Measurements from ENCODE around the gene ADAM19.
"Not testable (repeated sequence)": the region's sequence is repeated elsewhere in the genome, so short reads cannot be mapped to it uniquely, and the experiment has no call there.

The ADAM19 gene

DNA sequence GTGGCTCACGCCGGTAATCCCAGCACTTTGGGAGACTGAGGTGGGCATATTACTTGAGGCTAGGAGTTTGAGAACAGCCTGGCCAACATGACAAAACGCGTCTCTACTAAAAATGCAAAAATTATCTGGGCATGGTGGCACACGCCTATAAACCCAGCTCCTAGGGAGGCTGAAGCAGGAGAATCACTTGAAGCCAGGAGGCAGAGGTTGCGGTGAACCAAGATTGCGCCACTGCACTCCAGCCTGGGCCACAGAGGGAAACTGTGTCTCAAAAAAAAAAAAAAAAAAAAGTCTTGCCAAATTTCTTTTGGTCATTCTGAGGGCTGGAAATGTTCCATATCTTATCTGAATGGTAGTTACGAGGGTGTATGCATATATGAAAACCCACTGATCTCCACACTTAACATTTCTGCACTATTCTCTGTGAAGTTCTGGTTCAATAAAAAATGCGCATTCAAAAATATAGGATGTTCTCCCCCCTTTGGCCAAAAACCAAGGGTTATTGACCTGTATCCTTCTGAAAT lies 129.1 kb downstream of the ADAM19 start:
- Mint-ChIP-seq H3K9me3 (no peaks in the 10 kb centered on the region), H3K27me3 (no peaks in the 10 kb centered on the region), H3K36me3 (no peaks in the 10 kb centered on the region), H3K27ac (no peak overlapping the region), H3K4me1 (no peaks in the 10 kb centered on the region), H3K4me3 (no peak overlapping the region)

DNA sequence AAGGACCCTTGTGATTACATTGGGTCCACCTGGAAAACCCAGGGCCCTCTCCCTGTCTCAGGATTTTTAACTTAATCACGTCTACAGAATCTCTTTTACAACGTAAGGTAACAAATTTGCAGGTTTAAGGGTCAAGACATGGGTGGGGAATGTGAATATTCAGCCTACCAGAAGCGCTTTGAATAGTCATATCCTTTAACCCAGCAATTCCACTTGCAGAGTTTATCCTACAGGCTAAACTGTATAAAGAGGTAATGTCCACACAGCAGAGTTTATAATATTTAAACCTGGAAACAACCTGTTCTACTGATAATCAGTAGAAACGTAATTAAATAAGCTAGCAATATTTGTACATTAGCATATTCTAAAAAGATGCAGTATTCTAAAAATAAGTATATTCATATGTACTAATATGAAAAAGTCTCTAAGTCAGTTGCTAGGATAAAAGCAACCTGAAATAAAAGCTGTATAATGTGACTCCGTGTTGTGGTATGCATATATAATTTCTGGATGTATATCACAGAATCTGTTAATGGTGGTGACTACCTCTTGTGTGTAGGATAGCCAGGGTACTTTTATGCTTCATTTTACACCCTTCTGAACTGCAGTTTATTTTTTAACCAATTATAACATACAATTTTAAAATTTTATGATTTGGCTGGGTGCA lies 129.7 kb downstream of the ADAM19 start:
- H3K27ac Mint-ChIP-seq: no peak overlapping the region
- no peaks in the 10 kb centered on the region for H3K36me3 Mint-ChIP-seq
- H3K9me3 Mint-ChIP-seq: no peaks in the 10 kb centered on the region
- H3K27me3 Mint-ChIP-seq: no peaks in the 10 kb centered on the region
- H3K4me3 Mint-ChIP-seq: no peak overlapping the region
- H3K4me1 Mint-ChIP-seq: no peaks in the 10 kb centered on the region

DNA sequence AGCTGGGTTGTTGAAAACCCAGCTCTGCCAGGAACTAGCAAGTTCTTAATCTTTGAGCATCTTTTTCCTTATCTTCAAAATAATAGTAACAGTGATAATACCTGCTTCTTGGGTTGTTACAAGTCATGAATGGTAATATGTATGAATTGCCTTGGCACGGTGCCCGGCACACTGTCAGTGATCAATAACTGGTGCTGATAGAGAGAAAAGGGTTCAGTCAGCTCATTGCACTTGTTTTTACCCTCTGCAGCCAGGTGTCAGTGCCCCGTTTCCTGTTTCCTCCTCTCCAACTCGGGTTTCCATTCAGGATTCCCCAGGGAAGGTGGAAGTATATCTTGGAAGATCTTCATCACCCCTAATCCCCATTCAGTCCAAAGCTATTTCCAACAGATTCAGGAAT lies 131.4 kb downstream of the ADAM19 start:
- H3K27ac Mint-ChIP-seq: no peak overlapping the region
- H3K9me3 Mint-ChIP-seq: no peaks in the 10 kb centered on the region
- H3K4me1 Mint-ChIP-seq: no peaks in the 10 kb centered on the region
- H3K27me3 Mint-ChIP-seq: no peaks in the 10 kb centered on the region
- no peaks in the 10 kb centered on the region for H3K36me3 Mint-ChIP-seq
- no peak overlapping the region for H3K4me3 Mint-ChIP-seq

DNA sequence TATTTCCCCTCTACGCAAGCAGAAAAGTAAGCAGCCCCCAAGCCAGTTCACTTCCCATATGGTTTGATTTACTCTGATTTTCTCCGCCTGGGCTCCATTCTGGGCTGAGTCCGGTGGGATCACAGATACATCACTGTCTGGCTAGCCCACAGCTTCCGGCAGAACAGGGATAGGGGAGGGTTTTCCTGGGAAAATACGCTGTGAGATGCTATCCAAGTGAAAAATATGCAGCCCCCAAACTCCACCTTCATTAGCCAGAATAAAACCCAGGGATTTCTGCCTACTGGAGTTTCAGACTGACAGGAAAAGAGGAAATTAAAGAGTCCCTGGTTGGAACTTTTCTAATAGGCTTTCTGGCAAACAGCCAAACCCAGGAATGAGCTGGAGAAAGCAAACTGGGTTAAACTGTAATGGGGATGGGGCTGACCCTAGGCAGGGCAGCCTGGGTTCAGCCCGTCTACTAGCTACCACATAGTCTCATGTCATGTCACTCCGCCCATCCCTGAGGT lies 132.5 kb downstream of the ADAM19 start:
- Mint-ChIP-seq H3K27me3 (no peaks in the 10 kb centered on the region), H3K4me1 (no peaks in the 10 kb centered on the region), H3K4me3 (no peak overlapping the region), H3K9me3 (no peaks in the 10 kb centered on the region), H3K36me3 (no peaks in the 10 kb centered on the region), H3K27ac (no peak overlapping the region)

DNA sequence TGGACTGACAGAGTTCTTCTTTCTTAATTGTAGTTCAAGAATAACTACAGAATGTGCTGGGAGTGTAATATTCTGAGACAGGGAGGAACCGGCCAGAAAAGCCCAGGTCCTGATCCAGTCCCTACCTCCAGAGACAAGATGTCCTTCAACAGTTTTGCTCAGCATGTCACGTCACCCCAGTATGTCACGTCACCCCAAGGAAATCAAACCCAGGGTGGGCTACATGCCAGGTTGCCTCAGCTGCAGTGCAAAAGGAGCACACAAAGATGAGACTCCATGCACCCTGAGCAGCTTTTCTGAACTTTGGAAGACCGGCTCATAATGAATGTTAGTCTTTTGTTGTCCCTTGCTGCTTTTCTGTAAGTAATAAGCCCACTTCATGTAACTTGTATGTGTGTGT lies 141.5 kb downstream of the ADAM19 start:
- Mint-ChIP-seq H3K4me3 (no peak overlapping the region), H3K36me3 (no peaks in the 10 kb centered on the region), H3K27ac (no peak overlapping the region), H3K27me3 (peaks cover 5% of the 10 kb centered on the region), H3K4me1 (peaks cover 7% of the 10 kb centered on the region), H3K9me3 (no peaks in the 10 kb centered on the region)

DNA sequence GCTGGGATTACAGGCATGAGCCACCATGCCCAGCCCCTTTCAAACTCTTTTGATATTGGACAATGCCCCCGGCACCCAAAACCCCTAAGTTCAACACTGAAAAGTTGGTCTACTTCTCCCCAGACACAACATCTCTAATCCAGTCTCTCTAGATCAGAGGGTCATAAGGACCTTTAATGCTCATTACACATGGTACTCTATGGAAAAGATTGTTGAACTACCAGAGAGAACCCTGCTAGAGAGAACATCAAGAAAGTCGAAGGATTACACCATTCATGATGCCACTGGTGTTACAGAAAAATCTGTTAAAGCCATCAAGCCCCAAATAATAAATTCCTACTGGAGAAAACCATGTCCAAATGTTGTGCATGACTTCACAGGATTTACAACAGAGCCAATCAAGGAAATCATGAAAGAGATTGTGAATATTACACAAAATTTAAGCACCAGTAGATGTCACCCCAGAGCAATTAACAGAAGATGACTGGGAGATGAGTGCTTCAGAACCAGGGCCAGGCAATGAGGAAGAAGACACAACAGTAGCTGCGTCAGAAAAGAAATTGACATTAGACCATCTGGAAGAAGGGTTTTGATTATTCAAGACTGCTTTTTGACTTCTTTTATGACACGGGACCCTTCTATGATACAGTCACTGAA lies 143.9 kb downstream of the ADAM19 start:
- Mint-ChIP-seq H3K4me1 (peaks cover 7% of the 10 kb centered on the region), H3K4me3 (no peak overlapping the region), H3K27me3 (peaks cover 5% of the 10 kb centered on the region), H3K27ac (no peak overlapping the region), H3K36me3 (no peaks in the 10 kb centered on the region), H3K9me3 (no peaks in the 10 kb centered on the region)

DNA sequence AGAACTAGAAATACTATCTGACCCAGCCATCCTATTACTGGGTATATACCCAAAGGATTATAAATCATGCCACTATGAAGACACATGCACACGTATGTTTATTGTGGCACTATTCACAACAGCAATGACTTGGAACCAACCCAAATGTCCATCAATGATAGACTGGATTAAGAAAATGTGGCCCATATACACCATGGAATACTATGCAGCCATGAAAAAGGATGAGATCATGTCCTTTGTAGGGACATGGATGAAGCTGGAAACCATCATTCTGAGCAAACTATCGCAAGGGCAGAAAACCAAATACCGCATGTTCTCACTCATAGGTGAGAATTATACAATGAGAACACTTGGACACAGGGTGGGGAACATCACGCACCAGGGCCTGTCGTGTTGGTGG lies 145.7 kb downstream of the ADAM19 start:
- H3K4me1 Mint-ChIP-seq, H3K9me3 Mint-ChIP-seq, H3K27ac Mint-ChIP-seq, H3K4me3 Mint-ChIP-seq, H3K27me3 Mint-ChIP-seq, H3K36me3 Mint-ChIP-seq: not testable (repeated sequence)
